DMS53 treated with DMSO at 0.1 percent for 48 hours (cell line): ENCODE data around the gene PCDHA10.
"Not testable (repeated sequence)": the region's sequence is repeated elsewhere in the genome, so short reads cannot be mapped to it uniquely, and the experiment has no call there.

ENCODE experiments used
- DNase-seq: peaks from one replicate; lab custom pipeline; 2025; ENCODE audit not compliant: unreplicated experiment; lab: John Stamatoyannopoulos, UW

Gene PCDHA10

DNA sequence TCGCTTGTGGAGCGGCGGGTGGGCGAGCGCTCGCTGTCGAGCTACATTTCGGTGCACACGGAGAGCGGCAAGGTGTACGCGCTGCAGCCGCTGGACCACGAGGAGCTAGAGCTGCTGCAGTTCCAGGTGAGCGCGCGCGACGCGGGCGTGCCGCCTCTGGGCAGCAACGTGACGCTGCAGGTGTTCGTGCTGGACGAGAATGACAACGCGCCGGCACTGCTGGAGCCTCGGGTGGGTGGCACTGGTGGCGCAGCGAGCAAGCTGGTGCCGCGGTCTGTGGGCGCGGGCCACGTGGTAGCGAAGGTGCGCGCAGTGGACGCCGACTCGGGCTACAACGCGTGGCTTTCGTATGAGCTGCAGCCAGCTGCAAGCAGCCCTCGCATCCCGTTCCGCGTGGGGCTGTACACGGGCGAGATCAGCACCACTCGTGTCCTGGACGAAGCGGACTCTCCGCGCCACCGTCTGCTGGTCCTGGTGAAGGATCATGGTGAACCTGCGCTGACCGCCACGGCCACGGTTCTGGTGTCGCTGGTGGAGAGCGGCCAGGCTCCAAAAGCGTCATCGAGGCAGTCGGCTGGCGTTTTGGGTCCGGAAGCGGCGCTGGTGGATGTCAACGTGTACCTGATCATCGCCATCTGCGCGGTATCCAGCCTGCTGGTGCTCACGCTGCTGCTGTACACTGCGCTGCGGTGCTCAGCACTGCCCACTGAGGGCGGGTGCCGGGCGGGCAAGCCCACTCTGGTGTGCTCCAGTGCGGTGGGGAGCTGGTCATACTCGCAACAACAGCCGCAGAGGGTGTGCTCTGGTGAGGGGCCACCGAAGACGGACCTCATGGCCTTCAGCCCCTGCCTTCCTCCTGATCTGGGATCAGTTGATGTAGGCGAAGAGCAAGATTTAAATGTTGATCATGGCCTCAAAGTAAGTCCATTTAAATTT, 12.6 kb upstream of the PCDHA10 start:
- DNase-seq = no peak

GRCh38 chr5:140848139-140849102, 7.3 kb upstream of the PCDHA10 start, which contains the start of gene PCDHA9:
Gene PCDHA9 (plus strand): TSS chr5:140848382. CDS start chr5:140848496, 114 bp downstream.
- DNase-seq = not testable (repeated sequence)

GRCh38 chr5:140849831-140850634, 5.7 kb upstream of the PCDHA10 start:
- not testable (repeated sequence) for DNase-seq

- no peak for DNase-seq
Observed at GRCh38 chr5:140857177-140857986, 1.7 kb downstream of the PCDHA10 start.

DNA sequence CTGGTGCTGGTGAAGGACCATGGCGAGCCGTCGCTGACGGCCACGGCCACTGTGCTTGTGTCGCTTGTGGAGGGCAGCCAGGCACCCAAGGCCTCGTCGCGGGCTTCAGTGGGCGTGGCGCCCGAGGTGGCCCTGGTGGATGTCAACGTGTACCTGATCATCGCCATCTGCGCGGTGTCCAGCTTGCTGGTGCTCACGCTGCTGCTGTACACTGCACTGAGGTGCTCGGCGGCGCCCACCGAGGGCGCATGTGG, 2.2 kb downstream of the PCDHA10 start:
- no peak for DNase-seq

- no peak for DNase-seq
Observed at GRCh38 chr5:140862441-140863295, 7.0 kb downstream of the PCDHA10 start.

DNA sequence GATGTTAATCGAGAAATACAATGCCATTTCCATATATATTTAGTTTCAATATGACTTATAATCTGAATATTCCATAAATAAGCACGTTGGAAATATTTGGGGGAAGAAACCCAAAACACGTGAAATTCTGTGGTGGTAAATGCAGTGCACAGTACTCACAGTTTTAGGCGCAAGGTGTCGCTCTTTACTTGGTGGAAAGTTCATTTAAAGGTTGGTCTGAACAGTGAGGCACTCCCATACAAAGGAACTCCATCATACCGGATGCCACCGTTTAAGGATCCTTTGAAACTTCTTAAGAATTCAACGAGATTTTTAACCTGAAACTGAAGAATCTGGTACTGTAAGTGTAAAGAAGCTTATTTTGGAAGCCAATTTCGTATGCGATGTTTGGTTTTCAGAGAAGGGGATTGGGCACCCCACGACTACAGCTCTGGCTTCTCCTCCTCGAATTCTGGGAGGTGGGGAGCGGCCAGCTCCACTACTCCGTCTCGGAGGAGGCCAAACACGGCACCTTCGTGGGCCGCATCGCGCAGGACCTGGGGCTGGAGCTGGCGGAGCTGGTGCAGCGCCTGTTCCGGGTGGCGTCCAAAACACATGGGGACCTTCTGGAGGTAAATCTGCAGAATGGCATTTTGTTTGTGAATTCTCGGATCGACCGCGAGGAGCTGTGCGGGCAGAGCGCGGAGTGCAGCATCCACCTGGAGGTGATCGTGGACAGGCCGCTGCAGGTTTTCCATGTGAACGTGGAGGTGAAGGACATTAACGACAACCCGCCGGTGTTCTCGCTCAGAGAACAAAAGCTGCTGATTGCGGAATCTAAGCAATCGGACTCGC, 13.2 kb downstream of the PCDHA10 start, which contains the start of gene PCDHA11:
TSS of gene PCDHA11 (plus strand) at position 237 of the 834 bp plus-strand sequence. CDS start at position 384, 147 bp downstream.
- peak; percentile 55 for DNase-seq

DNA sequence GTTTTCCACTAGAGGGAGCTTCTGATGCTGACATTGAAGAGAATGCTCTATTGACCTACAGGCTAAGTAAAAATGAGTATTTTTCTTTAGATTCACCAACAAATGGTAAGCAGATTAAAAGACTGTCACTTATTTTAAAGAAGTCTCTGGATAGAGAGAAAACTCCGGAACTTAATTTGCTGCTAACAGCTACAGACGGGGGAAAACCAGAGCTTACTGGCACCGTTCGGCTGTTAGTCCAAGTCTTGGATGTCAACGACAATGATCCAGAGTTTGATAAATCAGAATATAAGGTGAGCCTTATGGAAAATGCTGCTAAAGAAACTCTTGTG, 13.8 kb downstream of the PCDHA10 start:
- no peak for DNase-seq

DNA sequence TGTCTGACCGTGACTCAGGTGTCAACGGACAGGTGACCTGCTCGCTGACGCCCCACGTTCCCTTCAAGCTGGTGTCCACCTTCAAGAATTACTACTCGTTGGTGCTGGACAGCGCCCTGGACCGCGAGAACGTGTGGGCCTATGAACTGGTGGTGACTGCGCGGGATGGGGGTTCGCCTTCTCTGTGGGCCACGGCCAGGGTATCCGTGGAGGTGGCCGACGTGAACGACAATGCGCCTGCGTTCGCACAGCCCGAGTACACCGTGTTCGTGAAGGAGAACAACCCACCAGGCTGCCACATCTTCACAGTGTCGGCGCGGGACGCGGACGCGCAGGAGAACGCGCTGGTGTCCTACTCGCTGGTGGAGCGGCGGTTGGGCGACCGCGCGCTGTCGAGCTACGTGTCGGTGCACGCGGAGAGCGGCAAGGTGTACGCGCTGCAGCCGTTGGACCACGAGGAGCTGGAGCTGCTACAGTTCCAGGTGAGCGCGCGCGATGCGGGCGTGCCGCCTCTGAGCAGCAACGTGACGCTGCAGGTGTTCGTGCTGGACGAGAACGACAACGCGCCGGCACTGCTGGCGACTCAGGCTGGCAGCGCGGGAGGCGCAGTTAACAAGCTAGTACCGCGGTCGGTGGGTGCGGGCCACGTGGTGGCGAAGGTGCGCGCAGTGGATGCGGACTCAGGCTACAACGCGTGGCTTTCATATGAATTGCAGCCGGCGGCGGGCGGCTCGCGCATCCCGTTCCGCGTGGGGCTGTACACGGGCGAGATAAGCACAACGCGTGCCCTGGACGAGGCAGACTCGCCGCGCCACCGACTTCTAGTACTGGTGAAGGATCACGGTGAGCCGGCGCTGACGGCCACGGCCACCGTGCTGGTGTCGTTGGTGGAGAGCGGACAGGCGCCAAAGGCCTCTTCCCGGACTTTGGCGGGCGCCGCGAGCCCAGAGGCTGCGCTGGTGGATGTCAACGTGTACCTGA, 14.8 kb downstream of the PCDHA10 start:
- no peak for DNase-seq

DNA sequence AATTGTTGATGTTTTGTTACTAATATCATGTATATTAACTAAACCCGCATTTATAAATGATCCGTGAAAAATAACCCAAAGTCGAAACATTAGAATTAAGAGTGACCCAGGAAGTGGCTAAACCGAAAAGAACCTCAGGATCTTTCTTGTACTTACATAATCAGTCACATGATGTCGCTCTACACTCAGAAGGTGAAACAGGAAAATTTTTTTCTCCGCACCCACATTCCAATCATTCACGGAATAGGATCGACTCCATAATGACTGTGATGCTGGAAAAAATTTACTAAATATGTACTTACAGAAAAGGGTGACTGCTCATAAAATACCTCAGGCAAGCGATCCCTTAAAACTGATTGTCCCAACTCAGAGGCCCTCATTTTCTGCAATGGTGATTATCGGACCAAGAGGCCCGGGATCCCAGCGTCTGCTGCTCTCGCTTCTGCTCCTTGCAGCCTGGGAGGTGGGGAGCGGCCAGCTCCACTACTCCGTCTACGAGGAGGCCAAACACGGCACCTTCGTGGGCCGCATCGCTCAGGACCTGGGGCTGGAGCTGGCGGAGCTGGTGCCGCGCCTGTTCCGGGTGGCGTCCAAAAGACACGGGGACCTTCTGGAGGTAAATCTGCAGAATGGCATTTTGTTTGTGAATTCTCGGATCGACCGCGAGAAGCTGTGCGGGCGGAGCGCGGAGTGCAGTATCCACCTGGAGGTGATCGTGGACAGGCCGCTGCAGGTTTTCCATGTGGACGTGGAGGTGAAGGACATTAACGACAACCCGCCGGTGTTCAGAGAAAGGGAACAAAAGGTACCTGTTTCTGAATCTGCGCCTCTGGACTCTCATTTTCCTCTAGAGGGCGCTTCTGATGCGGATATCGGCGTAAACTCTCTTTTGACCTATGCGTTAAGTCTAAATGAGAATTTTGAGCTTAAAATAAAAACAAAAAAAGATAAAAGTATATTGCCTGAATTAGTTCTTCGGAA, 19.7 kb downstream of the PCDHA10 start, which contains the start of gene PCDHA12:
TSS of gene PCDHA12 (plus strand) at position 224 of the 981 bp plus-strand sequence. CDS start at position 389, 165 bp downstream.
- DNase-seq = peak; percentile 36

DNA sequence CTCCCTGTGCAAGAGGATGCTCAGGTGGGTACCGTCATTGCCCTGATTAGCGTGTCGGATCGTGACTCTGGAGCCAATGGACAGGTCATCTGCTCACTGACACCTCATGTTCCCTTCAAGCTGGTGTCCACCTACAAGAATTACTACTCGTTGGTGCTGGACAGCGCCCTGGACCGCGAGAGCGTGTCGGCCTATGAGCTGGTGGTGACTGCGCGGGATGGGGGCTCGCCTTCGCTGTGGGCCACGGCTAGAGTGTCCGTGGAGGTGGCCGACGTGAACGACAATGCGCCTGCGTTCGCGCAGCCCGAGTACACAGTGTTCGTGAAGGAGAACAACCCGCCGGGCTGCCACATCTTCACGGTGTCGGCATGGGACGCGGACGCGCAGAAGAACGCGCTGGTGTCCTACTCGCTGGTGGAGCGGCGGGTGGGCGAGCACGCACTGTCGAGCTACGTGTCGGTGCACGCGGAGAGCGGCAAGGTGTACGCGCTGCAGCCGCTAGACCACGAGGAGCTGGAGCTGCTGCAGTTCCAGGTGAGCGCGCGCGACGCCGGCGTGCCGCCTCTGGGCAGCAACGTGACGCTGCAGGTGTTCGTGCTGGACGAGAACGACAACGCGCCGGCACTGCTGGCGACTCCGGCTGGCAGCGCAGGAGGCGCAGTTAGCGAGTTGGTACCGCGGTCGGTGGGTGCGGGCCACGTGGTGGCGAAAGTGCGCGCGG, 21.0 kb downstream of the PCDHA10 start:
- not testable (repeated sequence) for DNase-seq

DNA sequence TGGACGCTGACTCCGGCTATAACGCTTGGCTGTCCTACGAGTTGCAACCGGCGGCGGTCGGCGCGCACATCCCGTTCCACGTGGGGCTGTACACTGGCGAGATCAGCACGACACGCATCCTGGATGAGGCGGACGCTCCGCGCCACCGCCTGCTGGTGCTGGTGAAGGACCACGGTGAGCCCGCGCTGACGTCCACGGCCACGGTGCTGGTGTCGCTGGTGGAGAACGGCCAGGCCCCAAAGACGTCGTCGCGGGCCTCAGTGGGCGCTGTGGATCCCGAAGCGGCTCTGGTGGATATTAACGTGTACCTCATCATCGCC, 21.5 kb downstream of the PCDHA10 start:
- no peak for DNase-seq

GRCh38 chr5:140881889-140882590, 26.3 kb downstream of the PCDHA10 start, which contains the start of gene PCDHA13:
Gene PCDHA13 (plus strand): TSS chr5:140882124. CDS start chr5:140882269, 145 bp downstream.
- DNase-seq = peak; percentile 72

DNA sequence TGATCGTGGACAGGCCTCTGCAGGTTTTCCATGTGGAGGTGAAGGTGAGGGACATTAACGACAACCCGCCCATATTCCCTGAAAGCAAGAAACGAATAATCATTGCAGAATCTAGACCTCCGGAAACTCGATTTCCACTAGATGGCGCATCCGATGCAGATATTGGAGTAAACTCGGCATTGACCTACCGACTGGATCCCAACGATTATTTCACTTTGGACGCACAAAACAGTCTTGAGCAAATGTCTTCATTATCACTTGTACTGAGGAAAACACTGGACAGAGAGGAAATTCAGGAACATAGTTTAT, 26.8 kb downstream of the PCDHA10 start:
- DNase-seq = peak; percentile 73

DNA sequence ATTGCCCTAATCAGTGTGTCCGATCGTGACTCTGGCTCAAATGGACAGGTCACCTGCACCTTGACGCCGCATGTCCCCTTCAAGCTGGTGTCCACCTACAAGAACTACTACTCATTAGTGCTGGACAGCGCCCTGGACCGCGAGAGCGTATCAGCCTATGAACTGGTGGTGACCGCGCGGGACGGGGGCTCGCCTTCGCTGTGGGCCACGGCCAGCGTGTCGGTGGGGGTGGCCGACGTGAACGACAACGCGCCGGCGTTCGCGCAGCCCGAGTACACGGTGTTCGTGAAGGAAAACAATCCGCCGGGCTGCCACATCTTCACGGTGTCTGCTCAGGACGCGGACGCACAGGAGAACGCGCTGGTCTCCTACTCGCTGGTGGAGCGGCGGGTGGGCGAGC, 27.7 kb downstream of the PCDHA10 start:
- DNase-seq = no peak
